Astrocyte (in vitro differentiated cells and primary cell): ENCODE results near the gene SLC10A1.

Experiments used
- CTCF ChIP-seq: IDR thresholded peaks from 2 replicates; pipeline ENCODE4 v1.5.1; 2011; ENCODE audit warnings: low read depth, mild to moderate bottlenecking, inconsistent platforms, low read length, moderate library complexity; ENCODE audit not compliant: insufficient read depth
- EZH2 ChIP-seq: IDR thresholded peaks from 2 replicates; pipeline ENCODE4 v1.6.1; 2012; ENCODE audit warnings: mild to moderate bottlenecking, low read length, inconsistent platforms; ENCODE audit not compliant: insufficient read depth

- TF ChIP-seq CTCF = no peak
- TF ChIP-seq EZH2 = no peak
These were observed 41.3 kb downstream of the SLC10A1 start for GRCh38 chr14:69755784-69756183.
